ENCODE results near the gene AADAC.
"Not testable (repeated sequence)": the region's sequence is repeated elsewhere in the genome, so short reads cannot be mapped to it uniquely, and the experiment has no call there.

AADAC gene

DNA sequence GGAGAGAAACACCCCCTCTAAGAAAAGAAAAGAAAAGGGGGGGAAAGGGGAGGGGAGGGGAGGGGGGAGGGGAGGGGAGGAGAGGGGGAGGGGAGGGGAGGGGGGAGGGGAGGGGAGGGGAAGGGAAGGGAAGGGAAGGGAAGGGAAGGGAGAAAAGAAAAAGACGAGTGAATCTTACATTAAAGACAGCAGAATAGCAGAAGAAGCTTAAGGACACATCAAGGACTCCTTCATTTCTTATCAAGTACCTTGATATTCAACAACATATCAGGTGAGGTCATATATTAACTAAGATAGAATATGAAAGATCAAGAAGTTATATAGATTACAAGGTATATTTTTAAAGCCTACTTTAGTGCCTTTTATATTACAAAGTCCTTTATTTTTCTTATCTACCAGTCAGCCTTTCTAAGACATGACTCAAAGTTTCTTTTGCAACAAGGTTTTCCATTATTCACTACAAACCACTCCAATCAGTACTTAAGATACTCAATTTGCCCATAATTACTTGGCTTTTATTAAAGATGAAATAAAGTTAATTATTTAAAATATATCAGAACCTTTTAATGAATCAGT lies 17.7 kb upstream of the AADAC start:
- no peak overlapping the region for H3K4me3 ChIP-seq (ENCODE audit: control insufficient read depth in 1 of 7, extremely low read depth in 1 of 7, insufficient read depth in 4 of 7, low read depth in 2 of 7, low read length in 6 of 7)
- no peak for DNase-seq
- CTCF ChIA-PET, result no interaction called here
- WGBS (ENCODE audit: insufficient coverage), result no CpG with 5 or more reads among the region's 1 CpG
- no peaks in the 10 kb centered on the region for H3K9me3 ChIP-seq (ENCODE audit: control extremely low read depth in 1 of 5, control insufficient read depth in 4 of 5, insufficient read depth in 2 of 5, low read depth in 1 of 5, low read length in 4 of 5)
- no peaks in the 10 kb centered on the region for H3K27me3 ChIP-seq (replicated peaks in 2 of 5; ENCODE audit: control insufficient read depth in 4 of 5, insufficient read depth in 5 of 5, low read length in 4 of 5)
- H3K36me3 ChIP-seq (ENCODE audit: control insufficient read depth in 4 of 4, insufficient read depth in 4 of 4, low read length in 3 of 4), result no peaks in the 10 kb centered on the region
- H3K27ac ChIP-seq (ENCODE audit: insufficient read depth in 1 of 2, low read depth in 1 of 2, low read length in 2 of 2, poor library complexity in 1 of 2, severe bottlenecking in 2 of 2), result no peak overlapping the region
- POLR2A ChIA-PET, result no interaction called here
- H3K4me1 ChIP-seq (ENCODE audit: control extremely low read depth in 1 of 4, control insufficient read depth in 4 of 4, insufficient read depth in 4 of 4, low read length in 3 of 4), result no peaks in the 10 kb centered on the region

DNA sequence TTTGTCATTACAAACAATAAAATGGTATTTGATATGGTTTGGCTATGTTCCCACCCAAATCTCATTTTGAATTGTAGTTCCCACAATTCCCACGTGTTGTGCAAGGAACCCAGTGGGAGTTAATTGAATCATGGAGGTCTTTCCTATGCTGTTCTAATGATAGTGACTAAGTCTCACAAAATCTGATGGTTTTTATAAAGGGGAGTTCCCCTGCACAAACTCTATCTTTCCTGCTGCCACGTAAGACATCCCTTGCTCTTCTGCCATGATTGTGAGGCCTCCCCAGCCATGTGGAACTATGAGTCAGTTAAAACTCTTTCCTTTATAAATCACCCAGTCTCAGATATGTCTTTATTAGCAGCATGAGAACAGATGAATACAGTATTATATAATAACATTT lies 15.4 kb upstream of the AADAC start:
- H3K9me3 ChIP-seq (ENCODE audit: control extremely low read depth in 1 of 5, control insufficient read depth in 4 of 5, insufficient read depth in 2 of 5, low read depth in 1 of 5, low read length in 4 of 5), result no peaks in the 10 kb centered on the region
- H3K27me3 ChIP-seq (replicated peaks in 2 of 5; ENCODE audit: control insufficient read depth in 4 of 5, insufficient read depth in 5 of 5, low read length in 4 of 5), result no peaks in the 10 kb centered on the region
- CTCF ChIA-PET, result interaction anchor here (0.6 kb wide), 1 partner anchor 378 kb away, joined by 3 read pairs; no protein-coding TSS in a partner anchor
- H3K36me3 ChIP-seq (ENCODE audit: control insufficient read depth in 4 of 4, insufficient read depth in 4 of 4, low read length in 3 of 4), result no peaks in the 10 kb centered on the region
- no peak overlapping the region for H3K4me3 ChIP-seq (ENCODE audit: control insufficient read depth in 1 of 7, extremely low read depth in 1 of 7, insufficient read depth in 4 of 7, low read depth in 2 of 7, low read length in 6 of 7)
- H3K4me1 ChIP-seq (ENCODE audit: control extremely low read depth in 1 of 4, control insufficient read depth in 4 of 4, insufficient read depth in 4 of 4, low read length in 3 of 4), result no peaks in the 10 kb centered on the region
- POLR2A ChIA-PET, result no interaction called here
- no peak overlapping the region for H3K27ac ChIP-seq (ENCODE audit: insufficient read depth in 1 of 2, low read depth in 1 of 2, low read length in 2 of 2, poor library complexity in 1 of 2, severe bottlenecking in 2 of 2)
- DNase-seq, result no peak
- 100% methylated on average over 2 of the region's 2 CpGs for WGBS (ENCODE audit: insufficient coverage)

DNA sequence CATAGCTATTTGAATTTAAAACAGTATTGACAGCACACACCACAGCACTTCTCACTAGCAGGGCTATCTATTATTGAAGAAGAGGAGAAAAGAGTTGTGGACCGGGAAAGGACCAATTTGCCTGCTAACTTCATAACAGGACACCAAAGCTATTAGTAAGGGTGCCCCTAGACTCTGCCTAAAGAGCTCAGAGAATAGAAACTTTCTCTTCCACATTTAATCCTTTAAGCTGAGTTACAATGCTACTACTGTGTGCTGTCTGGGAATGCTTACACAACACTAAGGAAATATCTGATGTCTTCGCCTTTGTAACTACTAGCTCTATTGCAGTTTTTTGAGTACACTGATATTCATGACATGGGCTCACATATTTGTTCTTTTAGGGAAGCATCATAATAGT lies 13.5 kb upstream of the AADAC start:
- POLR2A ChIA-PET, result no interaction called here
- WGBS (ENCODE audit: insufficient coverage), result no CpG with 5 or more reads among the region's 2 CpGs
- Histone ChIP-seq H3K36me3 (ENCODE audit: control insufficient read depth in 4 of 4, insufficient read depth in 4 of 4, low read length in 3 of 4) (no peaks in the 10 kb centered on the region), H3K4me1 (ENCODE audit: control extremely low read depth in 1 of 4, control insufficient read depth in 4 of 4, insufficient read depth in 4 of 4, low read length in 3 of 4) (no peaks in the 10 kb centered on the region), H3K27me3 (replicated peaks in 2 of 5; ENCODE audit: control insufficient read depth in 4 of 5, insufficient read depth in 5 of 5, low read length in 4 of 5) (no peaks in the 10 kb centered on the region), H3K4me3 (ENCODE audit: control insufficient read depth in 1 of 7, extremely low read depth in 1 of 7, insufficient read depth in 4 of 7, low read depth in 2 of 7, low read length in 6 of 7) (no peak overlapping the region), H3K27ac (ENCODE audit: insufficient read depth in 1 of 2, low read depth in 1 of 2, low read length in 2 of 2, poor library complexity in 1 of 2, severe bottlenecking in 2 of 2) (no peak overlapping the region), H3K9me3 (ENCODE audit: control extremely low read depth in 1 of 5, control insufficient read depth in 4 of 5, insufficient read depth in 2 of 5, low read depth in 1 of 5, low read length in 4 of 5) (no peaks in the 10 kb centered on the region)
- DNase-seq, result no peak
- CTCF ChIA-PET, result no interaction called here

DNA sequence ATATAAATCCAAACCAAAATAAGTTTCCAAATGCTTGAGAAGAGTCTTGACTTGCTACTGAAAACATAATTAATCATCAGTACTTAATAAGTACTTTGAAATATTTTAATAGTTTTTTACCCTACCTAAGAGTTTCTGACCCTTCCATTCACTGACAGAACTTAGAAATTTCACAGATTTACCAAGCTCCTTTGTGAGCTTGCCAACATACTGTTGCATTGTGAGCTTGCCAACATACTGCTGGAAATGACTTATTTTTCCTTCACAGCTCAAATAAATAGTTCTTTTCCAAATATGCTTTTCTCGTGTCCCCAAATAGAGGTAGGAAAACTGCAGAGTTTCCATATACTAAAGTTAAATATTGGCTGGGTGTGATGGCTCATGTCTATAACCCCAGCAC lies 9.6 kb upstream of the AADAC start:
- WGBS (ENCODE audit: insufficient coverage), result no CpG with 5 or more reads among the region's 1 CpG
- H3K9me3 ChIP-seq (ENCODE audit: control extremely low read depth in 1 of 5, control insufficient read depth in 4 of 5, insufficient read depth in 2 of 5, low read depth in 1 of 5, low read length in 4 of 5), result peaks cover 0 to 17% (median 6%) of the 10 kb centered on the region in 5 experiments
- CTCF ChIA-PET, result interaction anchor here (0.7 to 1.0 kb wide), 2 partner anchors 13 to 34 kb away, joined by 3 to 4 read pairs; no protein-coding TSS in a partner anchor

DNA sequence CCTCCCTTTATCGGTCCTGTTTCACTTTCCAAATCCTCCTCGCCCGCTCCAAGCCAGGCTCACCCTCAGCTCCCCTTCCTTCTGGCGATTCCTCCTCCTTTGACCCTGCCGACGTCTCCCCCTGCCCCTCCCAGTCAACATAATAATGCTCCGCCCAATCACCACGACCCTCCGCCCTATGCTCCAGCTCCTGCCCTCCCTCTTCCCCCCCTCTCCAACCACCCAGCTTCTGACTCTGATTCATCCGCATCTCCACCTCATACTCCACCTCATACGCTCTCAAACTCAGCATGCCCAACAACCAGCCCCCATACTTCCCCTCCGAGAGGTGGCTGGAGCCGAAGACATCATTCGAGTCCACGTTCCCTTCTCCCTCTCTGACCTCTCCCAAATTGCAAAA lies 7.1 kb upstream of the AADAC start:
- H3K9me3 ChIP-seq (ENCODE audit: control extremely low read depth in 1 of 5, control insufficient read depth in 4 of 5, insufficient read depth in 2 of 5, low read depth in 1 of 5, low read length in 4 of 5), result peaks cover 0 to 23% (median 10%) of the 10 kb centered on the region in 5 experiments
- POLR2A ChIA-PET, result no interaction called here
- no peak overlapping the region for H3K4me3 ChIP-seq (ENCODE audit: control insufficient read depth in 1 of 7, extremely low read depth in 1 of 7, insufficient read depth in 4 of 7, low read depth in 2 of 7, low read length in 6 of 7)
- H3K27ac ChIP-seq (ENCODE audit: insufficient read depth in 1 of 2, low read depth in 1 of 2, low read length in 2 of 2, poor library complexity in 1 of 2, severe bottlenecking in 2 of 2), result no peak overlapping the region
- no peaks in the 10 kb centered on the region for H3K4me1 ChIP-seq (ENCODE audit: control extremely low read depth in 1 of 4, control insufficient read depth in 4 of 4, insufficient read depth in 4 of 4, low read length in 3 of 4)
- no peaks in the 10 kb centered on the region for H3K36me3 ChIP-seq (ENCODE audit: control insufficient read depth in 4 of 4, insufficient read depth in 4 of 4, low read length in 3 of 4)
- WGBS (ENCODE audit: insufficient coverage), result 91% methylated on average over 14 of the region's 15 CpGs
- H3K27me3 ChIP-seq (replicated peaks in 2 of 5; ENCODE audit: control insufficient read depth in 4 of 5, insufficient read depth in 5 of 5, low read length in 4 of 5), result no peaks in the 10 kb centered on the region
- CTCF ChIA-PET, result no interaction called here
- no peak for DNase-seq

More for the DNA sequence above, 9.6 kb upstream of the AADAC start:
- Histone ChIP-seq H3K4me1 (ENCODE audit: control extremely low read depth in 1 of 4, control insufficient read depth in 4 of 4, insufficient read depth in 4 of 4, low read length in 3 of 4) (no peaks in the 10 kb centered on the region), H3K36me3 (ENCODE audit: control insufficient read depth in 4 of 4, insufficient read depth in 4 of 4, low read length in 3 of 4) (no peaks in the 10 kb centered on the region), H3K27me3 (replicated peaks in 2 of 5; ENCODE audit: control insufficient read depth in 4 of 5, insufficient read depth in 5 of 5, low read length in 4 of 5) (no peaks in the 10 kb centered on the region), H3K27ac (ENCODE audit: insufficient read depth in 1 of 2, low read depth in 1 of 2, low read length in 2 of 2, poor library complexity in 1 of 2, severe bottlenecking in 2 of 2) (no peak overlapping the region), H3K4me3 (ENCODE audit: control insufficient read depth in 1 of 7, extremely low read depth in 1 of 7, insufficient read depth in 4 of 7, low read depth in 2 of 7, low read length in 6 of 7) (no peak overlapping the region)
- DNase-seq, result no peak
- POLR2A ChIA-PET, result interaction anchor here (0.6 kb wide), 1 partner anchor 154 kb away, joined by 4 read pairs; no protein-coding TSS in a partner anchor

DNA sequence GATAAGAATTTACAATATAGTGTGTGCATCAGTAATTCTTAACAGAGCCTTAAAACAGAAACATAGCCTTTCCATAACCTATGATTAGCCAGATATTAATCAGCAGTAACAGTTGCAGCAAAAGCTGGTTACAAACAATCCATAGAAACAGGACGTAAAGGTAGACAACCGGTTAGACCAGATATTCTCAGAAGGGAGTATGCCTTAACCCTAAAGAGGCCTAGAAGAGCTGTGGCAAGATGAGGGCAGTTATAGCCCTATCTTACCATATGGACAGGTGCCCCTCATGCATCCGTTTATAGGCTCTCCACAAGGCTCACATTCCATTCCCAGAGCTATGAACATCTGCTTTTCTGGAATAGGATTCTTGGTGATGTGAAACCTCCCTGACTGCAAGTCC lies 5.0 kb upstream of the AADAC start:
- H3K9me3 ChIP-seq (ENCODE audit: control extremely low read depth in 1 of 5, control insufficient read depth in 4 of 5, insufficient read depth in 2 of 5, low read depth in 1 of 5, low read length in 4 of 5), result peaks cover 0 to 23% (median 10%) of the 10 kb centered on the region in 5 experiments
- H3K36me3 ChIP-seq (ENCODE audit: control insufficient read depth in 4 of 4, insufficient read depth in 4 of 4, low read length in 3 of 4); H3K4me1 ChIP-seq (ENCODE audit: control extremely low read depth in 1 of 4, control insufficient read depth in 4 of 4, insufficient read depth in 4 of 4, low read length in 3 of 4); POLR2A ChIA-PET; CTCF ChIA-PET; H3K27ac ChIP-seq (ENCODE audit: insufficient read depth in 1 of 2, low read depth in 1 of 2, low read length in 2 of 2, poor library complexity in 1 of 2, severe bottlenecking in 2 of 2); DNase-seq; H3K27me3 ChIP-seq (replicated peaks in 2 of 5; ENCODE audit: control insufficient read depth in 4 of 5, insufficient read depth in 5 of 5, low read length in 4 of 5); H3K4me3 ChIP-seq (ENCODE audit: control insufficient read depth in 1 of 7, extremely low read depth in 1 of 7, insufficient read depth in 4 of 7, low read depth in 2 of 7, low read length in 6 of 7): not testable (repeated sequence)
- 100% methylated on average over 2 of the region's 3 CpGs for WGBS (ENCODE audit: insufficient coverage)

DNA sequence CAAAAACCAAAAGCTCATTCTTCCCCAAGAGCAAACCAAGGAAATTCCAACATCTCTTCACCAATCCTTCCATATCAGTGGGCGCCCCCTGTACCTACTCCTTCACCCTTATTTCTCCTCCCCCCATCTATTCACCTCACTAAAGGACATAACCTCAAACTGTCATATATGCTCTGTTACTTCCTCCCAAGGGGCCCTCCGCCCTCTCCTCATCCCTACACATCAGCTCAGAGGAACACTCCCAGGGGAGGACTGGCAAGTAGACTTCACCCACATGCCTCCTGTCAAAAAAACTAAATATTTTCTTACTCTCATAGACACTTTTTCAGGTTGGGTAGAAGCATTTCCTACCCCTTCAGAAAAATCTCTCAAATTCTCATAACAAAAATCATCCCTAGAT lies 2.4 kb upstream of the AADAC start:
- POLR2A ChIA-PET, result no interaction called here
- Histone ChIP-seq H3K4me1 (ENCODE audit: control extremely low read depth in 1 of 4, control insufficient read depth in 4 of 4, insufficient read depth in 4 of 4, low read length in 3 of 4) (no peaks in the 10 kb centered on the region), H3K27me3 (replicated peaks in 2 of 5; ENCODE audit: control insufficient read depth in 4 of 5, insufficient read depth in 5 of 5, low read length in 4 of 5) (no peaks in the 10 kb centered on the region), H3K36me3 (ENCODE audit: control insufficient read depth in 4 of 4, insufficient read depth in 4 of 4, low read length in 3 of 4) (no peaks in the 10 kb centered on the region), H3K4me3 (ENCODE audit: control insufficient read depth in 1 of 7, extremely low read depth in 1 of 7, insufficient read depth in 4 of 7, low read depth in 2 of 7, low read length in 6 of 7) (no peak overlapping the region), H3K27ac (ENCODE audit: insufficient read depth in 1 of 2, low read depth in 1 of 2, low read length in 2 of 2, poor library complexity in 1 of 2, severe bottlenecking in 2 of 2) (no peak overlapping the region), H3K9me3 (ENCODE audit: control extremely low read depth in 1 of 5, control insufficient read depth in 4 of 5, insufficient read depth in 2 of 5, low read depth in 1 of 5, low read length in 4 of 5) (peaks cover 0 to 20% (median 7%) of the 10 kb centered on the region in 5 experiments)
- 85% methylated on average over 2 of the region's 2 CpGs for whole genome bisulfite sequencing (ENCODE audit: insufficient coverage)
- no peak for DNase-seq
- CTCF ChIA-PET, result no interaction called here

Measured in common myeloid progenitor, CD34-positive (primary cell).